Naive thymus-derived CD4-positive, alpha-beta T cell (primary cell): ENCODE results near the gene OTOP2. TPM values are rescaled to one million over a fixed set of nuclear protein-coding genes. Genes with fewer than 3 reads are reported as not detected.

ENCODE experiments used
- ATAC-seq: fragments of 150-1000 bp; cut with Tn5 transposase; 2 replicates; pipeline ENCODE4 v1.10.0; 2021; ENCODE audit warnings: mild to moderate bottlenecking, moderate library complexity
- CTCF ChIA-PET: fragments of 350-600 bp; sonication (Branson Sonifier 250); formaldehyde crosslinking; loops from one replicate; lab custom pipeline; 2021; ENCODE audit warnings: antibody characterized with exemption; lab: Charles Lee
- POLR2A ChIA-PET: fragments of 350-600 bp; sonication (Branson Sonifier 250); formaldehyde crosslinking; loops from one replicate; lab custom pipeline; 2021; ENCODE audit warnings: antibody characterized with exemption, inconsistent platforms; lab: Charles Lee
- DNase-seq, 9 donors: peaks; one replicate each; pipeline versions ENCODE4 v3.0.0 to v3.0.0-alpha.2; 2020 to 2022; ENCODE audit warnings: mixed read lengths in 1 of 9
- H3K27ac ChIP-seq: one replicate; pipeline ENCODE4 v1.7.0; 2013; ENCODE audit warnings: mild to moderate bottlenecking, low read depth, low read length, moderate library complexity
- H3K27me3 ChIP-seq, 2 donors: one replicate each; pipeline ENCODE4 v1.7.0; 2013; ENCODE audit warnings: low read length in 2 of 2, mild to moderate bottlenecking in 2 of 2, moderate library complexity in 2 of 2; ENCODE audit not compliant: control insufficient read depth in 2 of 2, insufficient read depth in 2 of 2
- H3K36me3 ChIP-seq, 3 experiments: 1 replicate in 2 of 3; 2 replicates in 1 of 3; pipeline ENCODE4 v1.7.0; 2013; ENCODE audit warnings: low read length in 3 of 3, mild to moderate bottlenecking in 3 of 3, moderate library complexity in 1 of 3; ENCODE audit not compliant: insufficient read depth in 3 of 3, control insufficient read depth in 2 of 3
- H3K4me1 ChIP-seq, 2 donors: one replicate each; pipeline ENCODE4 v1.7.0; 2013; ENCODE audit warnings: low read length in 2 of 2, mild to moderate bottlenecking in 2 of 2, moderate library complexity in 1 of 2; ENCODE audit not compliant: control insufficient read depth in 2 of 2, insufficient read depth in 2 of 2
- H3K4me3 ChIP-seq: 2 replicates; pipeline ENCODE4 v1.7.0; 2013; ENCODE audit warnings: mild to moderate bottlenecking, low read length
- H3K9me3 ChIP-seq, 3 experiments: 1 replicate in 2 of 3; 2 replicates in 1 of 3; pipeline ENCODE4 v1.7.0; 2013; ENCODE audit warnings: low read length in 3 of 3; ENCODE audit not compliant: control insufficient read depth in 2 of 3
- H3K27ac Mint-ChIP-seq, 9 donors: one replicate each; pipeline ENCODE4 v1.8.0; 2020 to 2022; ENCODE audit warnings: mixed read lengths in 9 of 9, mild to moderate bottlenecking in 8 of 9, moderate library complexity in 5 of 9, inconsistent platforms in 2 of 9
- H3K27me3 Mint-ChIP-seq, 5 donors: one replicate each; pipeline ENCODE4 v1.8.0; 2021 to 2022; ENCODE audit warnings: mixed read lengths in 5 of 5, mild to moderate bottlenecking in 1 of 5
- H3K36me3 Mint-ChIP-seq, 5 donors: one replicate each; pipeline ENCODE4 v1.8.0; 2020 to 2022; ENCODE audit warnings: mixed read lengths in 5 of 5, mild to moderate bottlenecking in 3 of 5, inconsistent platforms in 1 of 5
- H3K4me1 Mint-ChIP-seq, 7 donors: one replicate each; pipeline ENCODE4 v1.8.0; 2020 to 2022; ENCODE audit warnings: mixed read lengths in 7 of 7, mild to moderate bottlenecking in 3 of 7, inconsistent platforms in 1 of 7
- H3K4me3 Mint-ChIP-seq, 10 donors: one replicate each; pipeline ENCODE4 v1.8.0; 2020 to 2022; ENCODE audit warnings: mild to moderate bottlenecking in 10 of 10, mixed read lengths in 10 of 10, moderate library complexity in 6 of 10, inconsistent platforms in 2 of 10
- H3K9me3 Mint-ChIP-seq, 11 donors: one replicate each; pipeline ENCODE4 v1.8.0; 2020 to 2022; ENCODE audit warnings: mixed read lengths in 11 of 11, mild to moderate bottlenecking in 4 of 11, inconsistent platforms in 1 of 11, moderate library complexity in 1 of 11
- intact Hi-C, 2 donors: fragments of 100-400 bp; cut with micrococcal nuclease; formaldehyde crosslinking; loops; one replicate each; pipeline ENCODE4 v1.15.1; 2023
- polyA plus RNA-seq, 2 donors: library from polyadenylated mRNA; unstranded; fragments of 300-500 nt; fragmentation: Illumina TruSeq; gene quantifications; one replicate each; pipeline ENCODE4 v1.2.3, GENCODE V29; 2021
- total RNA-seq, 6 experiments: library from RNA in 5 of 6; stranded (reverse) in 5 of 6; gene quantifications; 1 replicate in 5 of 6; 2 replicates in 1 of 6; pipeline ENCODE4 v1.2.3 and lab custom pipeline; 2021 to 2026

Gene OTOP2
- total and polyA plus RNA-seq, 7 experiments from 2014 or later = not detected

DNA sequence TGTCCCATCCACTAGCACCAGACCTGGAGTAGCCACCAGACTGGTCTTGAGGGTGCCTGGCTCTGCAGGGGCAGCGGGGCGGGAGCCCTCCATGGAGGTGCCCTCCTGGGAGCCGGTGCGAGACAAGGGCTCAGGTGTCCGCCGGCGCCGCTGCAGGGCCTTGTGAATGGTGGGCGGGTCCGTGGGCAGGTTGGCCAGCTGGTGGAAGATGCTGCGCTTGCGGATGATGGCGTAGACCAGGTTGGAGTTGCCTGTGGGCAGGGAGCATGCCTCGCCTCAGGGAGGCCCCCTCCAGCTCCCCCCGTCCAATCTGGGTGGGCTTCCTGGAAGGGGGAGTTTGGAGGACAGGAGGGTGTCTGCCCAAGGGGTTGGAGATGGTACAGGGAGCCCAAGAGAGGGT lies 30.0 kb downstream of the OTOP2 start:
- Mint-ChIP-seq H3K4me1 (no peaks in the 10 kb centered on the region), H3K9me3 (no peaks in the 10 kb centered on the region), H3K36me3 (peaks cover 0 to 4% (median 0%) of the 10 kb centered on the region in 5 donors), H3K4me3 (no peak overlapping the region), H3K27ac (no peak overlapping the region), H3K27me3 (peaks cover 0 to 4% (median 0%) of the 10 kb centered on the region in 5 donors)
- intact Hi-C loops = no loop called here
- POLR2A ChIA-PET = no interaction called here
- CTCF ChIA-PET = no interaction called here
- H3K9me3 ChIP-seq = no peaks in the 10 kb centered on the region
- H3K27me3 ChIP-seq = no peaks in the 10 kb centered on the region
- no peak overlapping the region for H3K27ac ChIP-seq
- no peaks in the 10 kb centered on the region for H3K4me1 ChIP-seq
- DNase-seq = no peak
- no peak overlapping the region for H3K4me3 ChIP-seq
- no peak for ATAC-seq
- H3K36me3 ChIP-seq = no peaks in the 10 kb centered on the region

DNA sequence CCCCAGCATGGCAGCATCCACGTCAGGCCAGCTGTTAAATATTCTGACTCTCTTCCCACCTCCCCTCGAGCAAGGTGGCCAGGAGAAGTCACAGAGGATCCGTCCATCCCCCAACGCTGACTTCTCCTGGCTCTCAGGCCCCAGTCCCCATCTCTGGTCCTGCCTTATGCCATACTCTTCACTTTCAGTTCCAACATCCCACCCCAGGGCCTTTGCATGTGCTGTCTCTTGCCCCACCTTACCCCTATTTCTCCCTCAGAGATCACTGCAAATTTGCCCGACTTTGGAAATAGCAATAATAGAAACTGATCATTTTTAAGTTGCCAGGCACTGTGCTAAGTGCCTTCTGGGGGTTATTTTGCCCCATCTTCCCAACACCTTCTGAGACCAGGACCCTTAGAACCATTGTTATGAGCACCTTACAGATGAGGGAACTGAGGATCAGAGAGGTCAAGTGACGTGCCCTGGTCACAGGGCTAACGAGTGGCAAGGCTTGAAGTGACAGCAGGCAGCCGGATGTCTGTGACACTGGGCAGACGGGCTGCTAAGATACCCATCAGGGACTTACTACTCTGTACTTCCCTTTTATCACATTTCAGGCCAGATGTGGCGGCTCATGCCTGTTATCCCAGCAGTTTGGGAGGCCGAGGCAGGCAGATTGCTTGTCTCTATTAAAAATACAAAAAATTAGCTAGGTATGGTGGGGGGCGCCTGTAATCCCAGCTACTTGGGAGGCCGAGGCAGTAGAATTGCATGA lies 30.8 kb downstream of the OTOP2 start:
- Mint-ChIP-seq H3K27ac (peak overlapping the region in 2 of 9 donors; percentile 25 to 36), H3K4me3 (no peak overlapping the region), H3K9me3 (no peaks in the 10 kb centered on the region), H3K36me3 (peaks cover 0 to 4% (median 0%) of the 10 kb centered on the region in 5 donors), H3K27me3 (peaks cover 0 to 6% (median 0%) of the 10 kb centered on the region in 5 donors), H3K4me1 (no peaks in the 10 kb centered on the region)
- Histone ChIP-seq H3K27ac (no peak overlapping the region), H3K36me3 (no peaks in the 10 kb centered on the region), H3K9me3 (no peaks in the 10 kb centered on the region), H3K4me3 (no peak overlapping the region), H3K4me1 (no peaks in the 10 kb centered on the region), H3K27me3 (no peaks in the 10 kb centered on the region)
- ChIA-PET CTCF (no interaction called here), POLR2A (no interaction called here)
- intact Hi-C loops = loop anchor here (5.0 kb wide), 2 partner anchors 163 to 213 kb away; no protein-coding TSS in a partner anchor
- ATAC-seq = no peak
- no peak for DNase-seq

DNA sequence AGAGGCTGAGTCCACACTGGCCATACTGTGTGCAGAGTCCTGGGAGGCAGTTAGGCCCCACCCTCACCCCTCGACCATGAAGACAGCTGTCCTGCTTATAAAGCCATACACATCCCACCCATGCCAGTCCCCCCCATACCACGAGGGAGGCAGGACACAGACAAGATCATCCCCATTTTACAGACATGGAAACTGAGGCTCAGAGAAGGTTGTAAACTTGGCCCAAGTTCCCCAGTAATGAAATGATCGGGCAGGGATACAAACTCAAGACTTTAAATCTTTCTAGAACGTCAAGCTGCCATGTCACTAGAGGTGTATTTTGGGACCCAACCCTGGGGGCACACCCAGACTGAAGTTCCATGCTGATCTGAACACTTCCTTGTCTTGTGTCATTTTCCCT lies 32.0 kb downstream of the OTOP2 start:
- peaks cover 0 to 5% (median 0%) of the 10 kb centered on the region in 7 donors for H3K4me1 Mint-ChIP-seq

DNA sequence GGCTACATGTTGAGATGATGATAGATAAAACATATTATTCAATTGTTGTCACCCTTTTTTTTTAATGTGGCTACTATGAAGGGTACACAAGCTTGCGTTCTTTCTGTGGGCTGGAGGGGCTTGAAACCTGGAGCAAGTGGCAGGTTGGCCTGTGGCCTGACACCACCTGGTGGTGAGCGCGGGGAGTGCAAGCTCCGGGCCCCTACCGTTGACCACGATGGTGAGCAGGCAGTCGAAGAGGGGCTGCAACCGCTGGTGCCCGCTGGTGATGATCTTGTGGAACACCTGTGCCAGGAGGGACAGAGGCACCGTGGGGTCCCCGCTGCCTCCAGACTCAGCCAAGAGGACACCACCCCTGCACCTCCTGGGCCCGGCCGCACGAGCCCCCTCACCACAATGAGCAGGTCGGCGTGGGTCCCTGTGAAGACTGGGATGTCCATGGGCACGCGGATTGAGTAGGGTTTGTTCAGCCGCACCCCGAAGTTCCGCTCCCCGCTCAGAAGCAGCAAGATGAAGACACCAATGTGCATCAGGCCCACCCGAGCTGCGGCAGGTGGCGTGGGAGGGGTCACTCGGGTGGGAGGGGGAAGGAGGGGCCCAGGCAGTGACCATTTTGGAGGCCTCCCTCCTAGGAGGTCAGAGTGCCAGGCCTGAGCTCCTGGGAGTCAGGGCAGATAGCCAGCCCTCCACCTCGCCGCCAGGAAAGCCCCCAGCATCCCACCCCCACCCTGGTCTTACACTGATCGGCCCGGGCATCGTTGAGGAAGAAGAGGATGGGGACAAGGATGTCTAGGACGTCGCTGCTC lies 34.1 kb downstream of the OTOP2 start:
- Histone ChIP-seq H3K27me3 (no peaks in the 10 kb centered on the region), H3K9me3 (no peaks in the 10 kb centered on the region), H3K36me3 (no peaks in the 10 kb centered on the region), H3K4me3 (no peak overlapping the region), H3K4me1 (peaks cover 0 to 4% of the 10 kb centered on the region in 2 donors), H3K27ac (no peak overlapping the region)
- H3K4me3 Mint-ChIP-seq = no peak overlapping the region
- H3K4me1 Mint-ChIP-seq = peaks cover 0 to 8% (median 4%) of the 10 kb centered on the region in 7 donors
- intact Hi-C loops = loop anchor here (1.0 to 5.0 kb wide), 5 partner anchors 35 to 301 kb away; partner anchors contain the start of gene USH1G (in 2 of the 2)
- H3K9me3 Mint-ChIP-seq = no peaks in the 10 kb centered on the region
- peaks cover 0 to 6% (median 0%) of the 10 kb centered on the region in 5 donors for H3K27me3 Mint-ChIP-seq
- ATAC-seq (peak; percentile 76), DNase-seq (peak; percentile 54 to 85 (median 70))
- peaks cover 0 to 4% (median 0%) of the 10 kb centered on the region in 5 donors for H3K36me3 Mint-ChIP-seq
- ChIA-PET CTCF (interaction anchor here (0.5 to 2.0 kb wide), 12 partner anchors 12 to 788 kb away, joined by 3 to 11 read pairs (median 4); partner anchors contain the start of genes OTOP2 and USH1G), POLR2A (interaction anchor here (0.6 to 1.1 kb wide), 3 partner anchors 16 to 154 kb away, joined by 3 to 4 read pairs (median 3); no protein-coding TSS in a partner anchor)
- no peak overlapping the region for H3K27ac Mint-ChIP-seq

More for the DNA sequence above, 32.0 kb downstream of the OTOP2 start:
- DNase-seq = no peak
- peaks cover 0 to 6% (median 0%) of the 10 kb centered on the region in 5 donors for H3K27me3 Mint-ChIP-seq
- no peak overlapping the region for H3K4me3 ChIP-seq
- ChIA-PET POLR2A (no interaction called here), CTCF (interaction anchor here (1.6 to 1.7 kb wide), 2 partner anchors 165 to 247 kb away, joined by 3 to 6 read pairs; no protein-coding TSS in a partner anchor)
- H3K36me3 Mint-ChIP-seq = peaks cover 0 to 4% (median 0%) of the 10 kb centered on the region in 5 donors
- no peak for ATAC-seq
- no peak overlapping the region for H3K27ac ChIP-seq
- no peaks in the 10 kb centered on the region for H3K9me3 Mint-ChIP-seq
- no peak overlapping the region for H3K4me3 Mint-ChIP-seq
- intact Hi-C loops = loop anchor here (5.0 kb wide), 2 partner anchors 164 to 214 kb away; no protein-coding TSS in a partner anchor
- no peaks in the 10 kb centered on the region for H3K36me3 ChIP-seq
- no peak overlapping the region for H3K27ac Mint-ChIP-seq
- no peaks in the 10 kb centered on the region for H3K27me3 ChIP-seq
- no peaks in the 10 kb centered on the region for H3K9me3 ChIP-seq
- H3K4me1 ChIP-seq = no peaks in the 10 kb centered on the region

DNA sequence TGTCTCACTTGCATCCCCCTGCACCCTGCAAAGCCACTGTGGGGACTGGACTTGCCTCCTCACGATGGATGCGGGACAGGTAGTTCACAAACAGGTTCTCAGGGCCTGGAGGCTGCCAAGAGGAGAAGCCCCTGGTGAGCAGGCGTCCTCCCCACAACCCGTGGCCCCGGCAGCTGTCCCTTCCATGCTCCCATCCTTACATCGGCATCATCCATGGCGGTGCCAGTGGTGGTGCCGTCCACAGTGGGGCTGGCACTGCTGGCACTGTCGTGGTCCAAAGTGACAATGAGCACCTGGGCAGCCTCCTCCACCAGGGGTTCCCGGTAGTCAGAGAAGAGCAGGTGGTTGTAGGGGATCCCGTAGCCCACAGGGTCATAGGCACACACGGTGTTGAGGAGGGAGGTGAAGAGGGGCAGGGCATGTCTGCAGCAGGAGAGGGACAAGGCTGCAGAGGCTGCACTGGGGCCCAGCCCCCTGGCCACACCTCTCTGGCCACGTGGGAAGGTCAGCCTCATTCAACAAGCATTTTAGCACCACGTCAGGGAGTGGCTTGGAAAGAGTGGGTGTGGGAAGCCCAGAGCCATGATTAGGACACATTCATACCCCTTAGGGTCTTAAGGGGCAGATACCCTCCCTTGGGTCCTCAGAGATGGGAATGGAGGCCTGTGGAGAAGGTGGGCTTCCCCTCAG lies 35.9 kb downstream of the OTOP2 start:
- Mint-ChIP-seq H3K4me3 (no peak overlapping the region), H3K36me3 (peaks cover 0 to under 1% (median 0%) of the 10 kb centered on the region in 5 donors), H3K27ac (peak overlapping the region in 1 of 9 donors; percentile 46), H3K9me3 (no peaks in the 10 kb centered on the region), H3K27me3 (peaks cover 0 to 6% (median 0%) of the 10 kb centered on the region in 5 donors), H3K4me1 (peaks cover 0 to 8% (median 5%) of the 10 kb centered on the region in 7 donors)
- H3K9me3 ChIP-seq = no peaks in the 10 kb centered on the region
- ATAC-seq (no peak), DNase-seq (no peak)
- peaks cover 0 to 4% of the 10 kb centered on the region in 2 donors for H3K4me1 ChIP-seq
- ChIA-PET POLR2A (interaction anchor here (0.6 to 2.6 kb wide), 3 partner anchors 14 to 154 kb away, joined by 3 to 9 read pairs (median 4); no protein-coding TSS in a partner anchor), CTCF (interaction anchor here (0.5 to 3.5 kb wide), 16 partner anchors 8 to 303 kb away, joined by 3 to 53 read pairs (median 9); partner anchors contain the start of genes CDR2L and MRPL58)
- H3K36me3 ChIP-seq = no peaks in the 10 kb centered on the region
- no peak overlapping the region for H3K27ac ChIP-seq
- intact Hi-C loops = loop anchor here (2.0 to 5.0 kb wide), 6 partner anchors 27 to 303 kb away; partner anchors contain the start of gene CDR2L (in 1 of the 2)
- H3K4me3 ChIP-seq = no peak overlapping the region
- no peaks in the 10 kb centered on the region for H3K27me3 ChIP-seq
